GM20431 (cell line): Measurements from ENCODE around the gene ABCC5.

Source experiments
- in situ Hi-C: fragments of 300-500 bp; cut with MseI, MboI; formaldehyde crosslinking; loops from one replicate; pipeline ENCODE4 v1.15.0; 2020; ENCODE audit warnings: low sequenced_read_pairs; ENCODE audit not compliant: unreplicated experiment

ABCC5 gene

DNA sequence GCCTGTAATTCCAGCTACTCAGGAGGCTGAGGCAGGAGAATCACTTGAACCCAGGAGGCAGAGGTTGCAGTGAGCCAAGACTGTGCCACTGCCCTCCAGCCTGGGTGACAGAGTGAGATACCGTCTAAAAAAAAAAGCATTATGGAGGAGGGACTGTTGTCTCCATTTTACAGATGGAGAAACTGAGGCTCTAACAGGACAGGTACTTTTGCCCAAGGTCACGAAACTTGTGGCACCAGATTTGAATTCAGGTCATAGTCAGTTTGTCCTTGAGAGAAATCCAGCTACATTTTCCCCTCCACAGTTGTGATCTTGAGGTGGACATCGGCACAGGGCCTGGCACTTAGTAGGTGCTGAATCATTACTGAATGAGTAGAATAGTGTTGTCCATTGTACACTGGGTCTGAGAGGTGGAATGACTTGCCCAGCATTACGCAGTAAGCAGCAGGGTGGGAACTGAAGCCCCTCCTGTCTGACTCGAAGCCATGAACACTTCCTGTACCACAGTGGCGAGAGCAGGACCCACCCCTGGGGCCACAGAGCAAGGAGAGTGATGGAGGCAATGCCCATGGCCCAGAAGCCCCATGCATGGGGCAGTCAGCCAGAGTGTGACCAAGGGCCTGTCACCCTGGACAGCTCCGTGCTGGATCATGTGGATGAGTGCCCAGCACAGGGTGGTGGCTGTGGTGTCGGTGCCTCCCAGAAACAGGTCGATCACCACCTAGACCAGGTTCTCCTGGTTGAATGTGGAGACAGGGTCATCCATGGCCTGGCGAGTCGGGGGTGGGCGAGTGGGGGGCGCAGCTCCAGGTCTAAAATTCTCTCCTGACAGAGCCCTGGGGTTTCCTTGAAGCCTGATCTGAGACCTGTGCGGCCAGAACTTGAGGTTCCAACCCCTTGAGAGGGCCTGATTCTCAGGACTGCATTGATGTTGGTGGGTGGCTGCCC, 112.6 kb downstream of the ABCC5 start:
- in situ Hi-C loops = loop anchor here (10.0 kb wide), 1 partner anchor 110 kb away; the partner anchor contains the start of gene ABCC5

GRCh38 chr3:183898028-183898431, 119.7 kb downstream of the ABCC5 start:
- in situ Hi-C loops = loop anchor here (10.0 to 25.0 kb wide), 2 partner anchors 339 to 387 kb away; partner anchors contain the start of genes ALG3, EEF1AKMT4 and VWA5B2

- in situ Hi-C loops = loop anchor here (10.0 to 25.0 kb wide), 2 partner anchors 340 to 387 kb away; partner anchors contain the start of genes ALG3, EEF1AKMT4 and VWA5B2
These were observed 120.1 kb downstream of the ABCC5 start for GRCh38 chr3:183897606-183898005.

- in situ Hi-C loops = loop anchor here (10.0 to 25.0 kb wide), 2 partner anchors 341 to 388 kb away; partner anchors contain the start of genes ALG3, EEF1AKMT4 and VWA5B2
These were observed 121.1 kb downstream of the ABCC5 start for GRCh38 chr3:183896610-183897009.

DNA sequence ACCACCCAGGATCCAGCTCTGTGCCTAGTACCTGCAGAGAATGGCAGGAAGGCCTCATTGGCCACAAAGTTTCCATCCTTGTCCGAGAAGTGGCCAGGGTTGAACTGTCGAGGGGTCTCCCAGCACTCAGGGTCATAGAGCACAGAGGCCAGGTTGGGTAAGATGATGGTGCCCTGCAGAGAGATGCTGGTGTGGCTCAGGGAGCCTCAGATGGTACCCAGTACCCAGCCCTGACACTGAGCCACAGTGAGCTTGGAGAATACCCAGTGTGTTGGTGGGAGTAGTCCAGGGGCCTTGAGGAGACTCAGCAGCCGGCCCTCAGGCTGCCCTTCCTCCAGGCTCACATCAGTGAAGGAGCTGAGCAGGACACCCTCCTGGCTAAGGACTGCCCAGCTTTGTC, 121.5 kb downstream of the ABCC5 start:
- in situ Hi-C loops = loop anchor here (10.0 to 25.0 kb wide), 2 partner anchors 341 to 389 kb away; partner anchors contain the start of genes ALG3, EEF1AKMT4 and VWA5B2

GRCh38 chr3:183895774-183896173, 121.9 kb downstream of the ABCC5 start:
- in situ Hi-C loops = loop anchor here (10.0 to 25.0 kb wide), 2 partner anchors 342 to 389 kb away; partner anchors contain the start of genes ALG3, EEF1AKMT4 and VWA5B2

- in situ Hi-C loops = loop anchor here (10.0 to 25.0 kb wide), 2 partner anchors 342 to 390 kb away; partner anchors contain the start of genes ALG3, EEF1AKMT4 and VWA5B2
These were observed 122.4 kb downstream of the ABCC5 start for GRCh38 chr3:183895296-183895695.

DNA sequence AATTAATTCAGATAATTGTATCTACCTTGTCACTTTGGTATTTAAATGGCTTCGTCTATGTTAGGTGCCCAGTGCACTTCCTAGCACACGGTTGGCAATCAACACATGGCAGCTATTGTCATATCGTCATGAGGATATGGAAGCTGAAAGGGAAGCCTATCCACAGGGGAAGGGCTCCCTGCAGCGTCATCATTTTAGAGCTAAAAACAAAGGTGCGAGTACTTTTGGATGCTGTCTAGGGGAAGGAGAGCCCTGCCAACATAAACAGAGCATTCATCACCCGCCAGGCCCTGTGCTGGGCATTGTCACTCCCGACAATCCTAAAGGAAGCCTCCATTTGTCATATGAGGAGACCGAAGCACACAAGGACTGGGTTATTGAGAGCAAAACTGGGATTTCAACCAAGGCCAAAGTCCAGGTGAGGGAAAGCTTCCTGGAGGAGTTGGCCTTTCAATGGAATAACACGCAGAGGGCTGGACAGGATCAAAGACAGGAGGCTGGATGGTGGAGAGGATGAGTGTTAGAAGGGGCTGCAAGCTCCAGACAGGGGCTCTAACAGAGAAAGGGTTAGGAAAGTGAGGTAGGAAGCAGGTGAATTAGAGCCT, 125.0 kb downstream of the ABCC5 start:
- in situ Hi-C loops = loop anchor here (10.0 to 25.0 kb wide), 2 partner anchors 345 to 392 kb away; partner anchors contain the start of genes ALG3, EEF1AKMT4 and VWA5B2

DNA sequence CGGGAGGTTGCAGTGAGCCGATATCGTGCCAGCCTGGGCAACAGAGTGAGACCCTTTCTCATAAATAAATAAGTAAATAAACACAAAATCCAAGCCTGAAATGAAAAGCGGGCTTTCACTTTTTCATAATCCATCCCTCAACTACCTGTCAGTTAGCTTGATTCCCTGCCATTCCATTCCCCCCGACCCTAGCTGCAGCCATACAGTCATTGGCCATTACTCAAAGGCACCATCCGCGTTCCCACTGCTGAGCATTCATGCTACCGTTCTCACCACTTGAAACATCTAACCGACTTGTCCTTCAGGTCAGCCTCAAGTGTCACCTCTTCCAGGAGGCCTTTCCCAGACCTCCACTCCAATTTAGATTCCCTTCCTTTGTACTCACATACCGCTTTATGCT, 131.9 kb downstream of the ABCC5 start:
- in situ Hi-C loops = loop anchor here (25.0 kb wide), 1 partner anchor 352 kb away; the partner anchor contains the start of genes ALG3, EEF1AKMT4 and VWA5B2

GRCh38 chr3:183884427-183885296, 133.0 kb downstream of the ABCC5 start, which contains the start of gene PARL:
TSS of gene PARL (minus strand) at chr3:183884880. CDS start at chr3:183884846, 34 bp downstream.
- in situ Hi-C loops = loop anchor here (25.0 kb wide), 1 partner anchor 353 kb away; the partner anchor contains the start of genes ALG3, EEF1AKMT4 and VWA5B2

DNA sequence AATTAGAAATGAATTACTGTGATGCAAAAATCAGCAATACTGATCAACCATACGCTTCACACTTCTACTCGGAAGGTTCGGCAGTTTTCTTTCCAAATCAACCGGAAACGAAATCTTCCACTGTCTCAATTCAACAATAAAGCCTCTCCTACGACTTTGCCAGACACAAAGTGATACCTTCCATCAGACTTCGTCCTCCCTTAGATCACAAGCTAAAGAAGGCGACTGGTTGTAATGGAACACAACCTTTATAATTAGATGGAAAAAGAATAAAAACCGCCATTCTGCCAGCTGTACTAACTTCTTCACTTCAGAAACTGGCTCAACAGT, 133.6 kb downstream of the ABCC5 start:
- in situ Hi-C loops = loop anchor here (25.0 kb wide), 1 partner anchor 353 kb away; the partner anchor contains the start of genes ALG3, EEF1AKMT4 and VWA5B2

- in situ Hi-C loops = loop anchor here (25.0 kb wide), 1 partner anchor 354 kb away; the partner anchor contains the start of genes ALG3, EEF1AKMT4 and VWA5B2
These were observed 134.2 kb downstream of the ABCC5 start for GRCh38 chr3:183883291-183884096.

- in situ Hi-C loops = loop anchor here (25.0 kb wide), 1 partner anchor 357 kb away; the partner anchor contains the start of genes ALG3, EEF1AKMT4 and VWA5B2
These were observed 137.6 kb downstream of the ABCC5 start for GRCh38 chr3:183880121-183880520.

- in situ Hi-C loops = loop anchor here (25.0 kb wide), 1 partner anchor 358 kb away; the partner anchor contains the start of genes ALG3, EEF1AKMT4 and VWA5B2
These were observed 138.4 kb downstream of the ABCC5 start for GRCh38 chr3:183879243-183879642.

DNA sequence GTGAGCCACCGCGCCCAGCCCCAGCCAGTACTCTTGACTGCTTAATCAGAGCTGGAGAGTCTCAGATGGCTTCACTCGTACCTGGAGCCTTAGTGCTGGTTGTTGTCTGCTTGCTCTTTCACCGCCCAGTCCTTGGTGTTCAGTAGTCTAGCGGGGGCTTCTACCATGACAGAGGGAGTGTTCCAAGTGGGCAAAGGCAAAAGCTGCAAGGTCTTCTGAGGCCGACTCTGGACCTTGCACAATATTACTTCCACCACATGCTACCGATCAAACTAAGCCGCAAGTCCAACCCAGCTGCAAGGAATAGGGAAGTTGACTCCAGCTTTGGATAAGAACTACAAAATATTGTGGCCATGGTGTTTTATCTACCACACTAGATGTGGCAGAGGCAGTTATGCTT, 139.6 kb downstream of the ABCC5 start:
- in situ Hi-C loops = loop anchor here (25.0 kb wide), 1 partner anchor 359 kb away; the partner anchor contains the start of genes ALG3, EEF1AKMT4 and VWA5B2

- in situ Hi-C loops = loop anchor here (25.0 kb wide), 1 partner anchor 360 kb away; the partner anchor contains the start of genes ALG3, EEF1AKMT4 and VWA5B2
These were observed 140.5 kb downstream of the ABCC5 start for GRCh38 chr3:183877227-183877626.

DNA sequence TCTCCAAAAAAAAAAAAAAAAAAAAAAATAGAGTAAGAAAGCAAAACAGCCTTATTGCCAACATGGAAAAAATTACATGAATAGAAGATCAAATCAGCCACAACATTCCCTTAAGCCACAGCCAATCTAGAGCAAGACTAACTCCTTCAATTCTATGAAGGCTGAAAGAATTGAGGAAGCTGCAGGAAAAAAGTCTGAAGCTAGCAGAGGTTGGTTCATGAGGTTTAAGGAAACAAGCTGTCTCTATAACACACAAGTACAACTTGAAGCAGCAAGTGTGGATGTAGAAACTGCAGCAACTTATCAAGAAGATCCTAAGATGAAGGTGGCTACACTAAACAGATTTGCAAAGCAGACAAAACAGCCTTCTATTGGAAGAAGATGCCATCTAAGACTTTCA, 142.3 kb downstream of the ABCC5 start:
- in situ Hi-C loops = loop anchor here (25.0 kb wide), 1 partner anchor 362 kb away; the partner anchor contains the start of genes ALG3, EEF1AKMT4 and VWA5B2

DNA sequence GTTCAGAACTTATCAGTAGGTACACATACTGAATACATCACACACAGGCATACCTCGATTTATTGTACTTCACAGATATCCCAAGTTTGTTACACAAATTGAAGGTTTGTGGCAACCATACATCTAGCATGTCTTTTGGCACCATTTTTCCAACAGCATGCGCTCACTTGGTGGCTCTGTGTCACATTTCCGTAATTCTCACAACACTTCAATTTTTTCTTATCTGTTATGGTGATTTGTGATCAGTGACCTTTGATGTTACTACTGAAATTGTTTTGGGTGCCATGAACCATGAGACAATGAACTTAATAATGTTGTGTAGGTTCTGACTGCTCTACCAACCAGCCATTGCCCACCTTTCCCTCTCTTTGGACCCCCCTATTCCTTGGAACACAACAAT, 143.8 kb downstream of the ABCC5 start:
- in situ Hi-C loops = no loop called here
